Chondrocyte (in vitro differentiated cells): ENCODE results near the gene MEIG1. TPM values are rescaled to one million over a fixed set of nuclear protein-coding genes. Genes with fewer than 3 reads are reported as not detected.
"Not testable (repeated sequence)": the region's sequence is repeated elsewhere in the genome, so short reads cannot be mapped to it uniquely, and the experiment has no call there.

ENCODE experiments used
- DNase-seq: peaks from one replicate; pipeline ENCODE4 v3.0.0; 2021; ENCODE audit warnings: mixed read lengths, low spot score
- H3K27ac Mint-ChIP-seq: one replicate; pipeline ENCODE4 v1.8.0; 2021; ENCODE audit warnings: mild to moderate bottlenecking, moderate library complexity, mixed read lengths; ENCODE audit not compliant: unreplicated experiment
- H3K27me3 Mint-ChIP-seq: 2 replicates; pipeline ENCODE4 v1.8.0; 2021; ENCODE audit warnings: low read depth, mixed read lengths
- H3K36me3 Mint-ChIP-seq: 2 replicates; pipeline ENCODE4 v1.8.0; 2021; ENCODE audit warnings: low read depth, mixed read lengths
- H3K4me1 Mint-ChIP-seq: 2 replicates; pipeline ENCODE4 v1.8.0; 2021; ENCODE audit warnings: low read depth, mild to moderate bottlenecking, mixed read lengths
- H3K4me3 Mint-ChIP-seq: one replicate; pipeline ENCODE4 v1.8.0; 2021; ENCODE audit warnings: mild to moderate bottlenecking, moderate library complexity, mixed read lengths; ENCODE audit not compliant: unreplicated experiment
- H3K9me3 Mint-ChIP-seq: 2 replicates; pipeline ENCODE4 v1.8.0; 2021; ENCODE audit warnings: low read depth, mixed read lengths
- CTCF ChIP-seq: fragments of 200-600 bp; sonication (generic); IDR thresholded peaks from 2 replicates; pipeline ENCODE4 v1.5.0; 2021; ENCODE audit warnings: antibody characterized with exemption, mild to moderate bottlenecking, moderate library complexity
- total RNA-seq: library from RNA; stranded (reverse); gene quantifications from 3 replicates; pipeline ENCODE4 v1.2.1, GENCODE V29; 2021

The MEIG1 gene
- total RNA-seq, 1 donor from 2014 or later: not detected

- H3K36me3 Mint-ChIP-seq: no peaks in the 10 kb centered on the region
- DNase-seq: no peak
- H3K9me3 Mint-ChIP-seq: no peaks in the 10 kb centered on the region
- no peak overlapping the region for H3K27ac Mint-ChIP-seq
- no peak overlapping the region for H3K4me3 Mint-ChIP-seq
- TF ChIP-seq CTCF: no peak
- H3K4me1 Mint-ChIP-seq: no peaks in the 10 kb centered on the region
- H3K27me3 Mint-ChIP-seq: no peaks in the 10 kb centered on the region
Observed at GRCh38 chr10:14982744-14983143, 23.6 kb downstream of the MEIG1 start.

- H3K27me3 Mint-ChIP-seq, H3K27ac Mint-ChIP-seq, H3K4me3 Mint-ChIP-seq, DNase-seq, H3K9me3 Mint-ChIP-seq, H3K36me3 Mint-ChIP-seq: not testable (repeated sequence)
- peaks cover 10% of the 10 kb centered on the region for H3K4me1 Mint-ChIP-seq
Observed at GRCh38 chr10:14989552-14989951, 30.4 kb downstream of the MEIG1 start.

GRCh38 chr10:14991035-14991749 lies 32.0 kb downstream of the MEIG1 start:
- peaks cover 10% of the 10 kb centered on the region for H3K4me1 Mint-ChIP-seq
- not testable (repeated sequence) for H3K4me3 Mint-ChIP-seq, H3K9me3 Mint-ChIP-seq, H3K27ac Mint-ChIP-seq, H3K27me3 Mint-ChIP-seq, DNase-seq, H3K36me3 Mint-ChIP-seq
- peak; percentile 73 for TF ChIP-seq CTCF

- not testable (repeated sequence) for DNase-seq, H3K27me3 Mint-ChIP-seq, H3K4me3 Mint-ChIP-seq, H3K9me3 Mint-ChIP-seq, H3K36me3 Mint-ChIP-seq, H3K27ac Mint-ChIP-seq
- H3K4me1 Mint-ChIP-seq: peaks cover 10% of the 10 kb centered on the region
Observed at GRCh38 chr10:14992336-14992735, 33.1 kb downstream of the MEIG1 start.

- H3K4me3 Mint-ChIP-seq, H3K9me3 Mint-ChIP-seq, H3K27me3 Mint-ChIP-seq, H3K27ac Mint-ChIP-seq, DNase-seq, H3K36me3 Mint-ChIP-seq: not testable (repeated sequence)
- peaks cover 10% of the 10 kb centered on the region for H3K4me1 Mint-ChIP-seq
Observed at GRCh38 chr10:14993500-14994455, 34.6 kb downstream of the MEIG1 start.

GRCh38 chr10:14995964-14996565 lies 36.9 kb downstream of the MEIG1 start:
- no peak overlapping the region for H3K27ac Mint-ChIP-seq
- no peak overlapping the region for H3K4me3 Mint-ChIP-seq
- no peak for DNase-seq
- TF ChIP-seq CTCF: no peak
- H3K27me3 Mint-ChIP-seq: peaks cover 14% of the 10 kb centered on the region
- H3K36me3 Mint-ChIP-seq: no peaks in the 10 kb centered on the region
- H3K4me1 Mint-ChIP-seq: peaks cover 10% of the 10 kb centered on the region
- H3K9me3 Mint-ChIP-seq: no peaks in the 10 kb centered on the region

- not testable (repeated sequence) for H3K36me3 Mint-ChIP-seq, DNase-seq, H3K4me1 Mint-ChIP-seq, H3K9me3 Mint-ChIP-seq, H3K4me3 Mint-ChIP-seq, H3K27ac Mint-ChIP-seq
- peaks cover 16% of the 10 kb centered on the region for H3K27me3 Mint-ChIP-seq
Observed at GRCh38 chr10:15013530-15013929, 54.3 kb downstream of the MEIG1 start.
